HG03439 (cell line): ENCODE data around the gene DHDH.
"Not testable (repeated sequence)": the region's sequence is repeated elsewhere in the genome, so short reads cannot be mapped to it uniquely, and the experiment has no call there.

ENCODE experiments used
- ATAC-seq: cut with Tn5 transposase; IDR thresholded peaks from one replicate; pipeline ENCODE4 v1.9.1; 2021; ENCODE audit warnings: mild to moderate bottlenecking, moderate library complexity; ENCODE audit not compliant: unreplicated experiment

DHDH gene

DNA sequence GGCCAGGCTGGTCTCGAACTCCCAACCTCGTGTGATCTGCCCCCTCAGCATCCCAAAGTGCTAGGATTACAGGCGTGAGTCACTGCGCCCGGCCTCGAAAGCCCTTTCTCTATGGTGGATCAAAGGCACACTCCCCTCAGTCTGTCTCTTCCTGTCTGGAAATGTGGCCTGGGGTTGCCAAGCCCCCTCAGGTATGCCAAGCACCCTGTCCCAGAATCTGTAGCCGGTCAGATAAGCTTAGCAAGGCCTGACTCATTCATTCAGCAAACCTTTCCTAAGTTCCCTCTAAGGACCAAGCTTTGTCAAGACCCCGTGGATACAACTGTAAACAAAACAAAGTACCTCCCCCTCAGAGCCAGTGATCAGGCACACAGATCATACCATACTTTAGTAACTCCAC, 19.3 kb upstream of the DHDH start:
- ATAC-seq, result no peak

DNA sequence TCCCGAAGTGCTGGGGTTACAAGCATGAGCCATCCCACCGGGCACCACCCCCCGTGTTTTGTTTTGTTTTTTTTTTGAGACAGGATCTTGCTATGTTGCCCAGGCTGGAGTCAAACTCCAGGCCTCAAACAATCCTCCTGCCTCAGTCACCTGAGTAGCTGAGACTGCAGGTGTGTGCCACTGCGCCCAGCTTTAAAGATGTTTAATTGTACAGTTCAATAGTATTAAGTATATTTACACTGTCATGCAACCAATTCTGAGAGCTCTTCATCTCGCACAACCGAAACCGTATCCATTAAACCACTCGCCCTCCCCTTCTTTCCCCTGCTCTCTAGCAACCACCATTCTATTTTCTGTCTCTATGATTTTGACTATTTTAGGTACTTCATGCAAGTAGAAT, 17.7 kb upstream of the DHDH start:
- no peak for ATAC-seq

GRCh38 chr19:48918071-48918470, 15.4 kb upstream of the DHDH start:
- ATAC-seq, result no peak

- ATAC-seq, result no peak
Observed at GRCh38 chr19:48918801-48919247, 14.7 kb upstream of the DHDH start.

GRCh38 chr19:48919271-48919670, 14.2 kb upstream of the DHDH start:
- not testable (repeated sequence) for ATAC-seq

DNA sequence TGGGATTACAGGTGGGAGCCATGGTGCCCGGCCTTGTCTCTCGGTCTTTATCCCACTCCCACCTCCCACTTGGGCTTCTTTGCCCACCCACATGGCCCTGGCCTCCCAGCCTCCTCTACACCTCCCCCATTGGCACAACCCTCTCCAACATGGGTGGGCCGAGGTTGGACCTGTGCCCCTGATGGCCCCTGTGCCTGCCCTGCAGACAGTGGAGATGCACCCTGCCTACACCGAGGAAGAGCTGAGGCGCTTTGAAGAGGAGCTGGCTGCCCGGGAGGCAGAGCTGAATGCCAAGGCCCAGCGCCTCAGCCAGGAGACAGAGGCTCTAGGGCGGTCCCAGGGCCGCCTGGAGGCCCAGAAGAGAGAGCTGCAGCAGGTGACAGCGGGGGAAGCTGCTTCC, 12.6 kb upstream of the DHDH start:
- ATAC-seq, result no peak

DNA sequence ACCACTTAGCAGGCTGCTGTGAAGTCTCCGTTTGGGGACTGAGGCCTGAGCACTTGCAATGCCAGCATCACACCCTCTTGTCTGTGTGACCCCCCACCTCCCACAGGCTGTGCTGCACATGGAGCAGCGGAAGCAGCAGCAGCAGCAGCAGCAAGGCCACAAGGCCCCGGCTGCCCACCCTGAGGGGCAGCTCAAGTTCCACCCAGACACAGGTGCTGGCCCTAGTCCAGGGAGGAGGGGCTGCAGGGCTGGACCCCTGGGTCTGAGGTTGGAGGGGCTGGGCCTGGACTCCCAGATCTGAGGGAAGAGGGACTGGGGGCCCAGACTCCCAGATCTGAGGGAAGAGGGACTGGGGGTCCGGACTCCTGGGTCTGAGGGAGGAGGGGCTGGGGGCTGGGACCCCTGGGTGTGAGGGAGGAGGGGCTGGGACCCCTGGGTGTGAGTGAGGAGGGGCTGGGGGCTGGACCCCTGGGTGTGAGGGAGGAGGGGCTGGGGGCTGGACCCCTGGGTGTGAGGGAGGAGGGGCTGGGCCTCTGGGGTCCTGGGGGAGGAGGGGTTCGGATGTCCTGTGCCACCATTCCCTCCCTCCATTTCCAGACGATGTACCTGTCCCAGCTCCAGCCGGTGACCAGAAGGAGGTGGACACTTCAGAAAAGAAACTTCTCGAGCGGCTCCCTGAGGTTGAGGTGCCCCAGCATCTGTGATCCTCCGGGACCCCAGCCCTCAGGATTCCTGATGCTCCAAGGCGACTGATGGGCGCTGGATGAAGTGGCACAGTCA, 11.6 kb upstream of the DHDH start:
- no peak for ATAC-seq

DNA sequence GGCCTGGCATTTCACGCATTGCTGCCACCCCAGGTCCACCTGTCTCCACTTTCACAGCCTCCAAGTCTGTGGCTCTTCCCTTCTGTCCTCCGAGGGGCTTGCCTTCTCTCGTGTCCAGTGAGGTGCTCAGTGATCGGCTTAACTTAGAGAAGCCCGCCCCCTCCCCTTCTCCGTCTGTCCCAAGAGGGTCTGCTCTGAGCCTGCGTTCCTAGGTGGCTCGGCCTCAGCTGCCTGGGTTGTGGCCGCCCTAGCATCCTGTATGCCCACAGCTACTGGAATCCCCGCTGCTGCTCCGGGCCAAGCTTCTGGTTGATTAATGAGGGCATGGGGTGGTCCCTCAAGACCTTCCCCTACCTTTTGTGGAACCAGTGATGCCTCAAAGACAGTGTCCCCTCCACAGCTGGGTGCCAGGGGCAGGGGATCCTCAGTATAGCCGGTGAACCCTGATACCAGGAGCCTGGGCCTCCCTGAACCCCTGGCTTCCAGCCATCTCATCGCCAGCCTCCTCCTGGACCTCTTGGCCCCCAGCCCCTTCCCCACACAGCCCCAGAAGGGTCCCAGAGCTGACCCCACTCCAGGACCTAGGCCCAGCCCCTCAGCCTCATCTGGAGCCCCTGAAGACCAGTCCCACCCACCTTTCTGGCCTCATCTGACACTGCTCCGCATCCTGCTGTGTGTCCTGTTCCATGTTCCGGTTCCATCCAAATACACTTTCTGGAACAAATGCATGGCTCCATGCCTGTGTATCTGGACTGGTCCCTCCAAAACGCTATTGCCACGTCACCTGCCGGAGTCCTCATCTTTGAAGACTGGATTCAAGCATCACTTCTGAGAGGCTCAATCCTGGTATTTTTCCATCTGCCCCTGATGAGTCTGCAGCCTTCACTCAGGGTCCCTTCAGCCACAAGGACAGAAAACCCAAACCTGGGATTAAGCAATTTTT, 10.7 kb upstream of the DHDH start:
- no peak for ATAC-seq

DNA sequence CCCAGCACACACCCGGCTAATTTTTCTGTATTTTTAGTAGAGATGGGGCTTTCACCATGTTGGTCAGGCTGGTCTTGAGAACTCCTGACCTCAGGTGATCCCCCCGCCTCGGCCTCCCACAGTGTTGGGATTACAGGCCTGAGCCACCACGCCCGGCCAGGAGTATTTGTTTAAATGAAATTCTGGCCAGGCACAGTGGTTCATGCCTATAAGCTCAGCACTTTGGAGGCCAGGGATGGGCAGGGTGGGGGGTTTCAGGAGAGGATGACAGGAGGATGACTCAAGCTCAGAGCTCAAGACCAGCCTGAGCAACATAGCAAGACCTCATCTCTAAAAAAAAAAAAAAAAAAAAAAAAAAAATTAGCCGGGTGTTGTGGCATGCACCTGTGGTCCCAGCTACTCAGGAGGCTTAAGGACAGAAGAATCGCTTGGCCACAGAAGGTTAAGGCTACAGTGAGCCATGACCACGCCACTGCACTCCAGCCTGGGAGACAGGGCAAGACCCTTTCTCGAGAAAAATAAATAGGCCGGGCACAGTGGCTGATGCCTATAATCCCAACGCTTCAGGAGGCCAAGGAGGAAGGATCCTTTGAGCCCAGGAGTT, 8.2 kb upstream of the DHDH start:
- no peak for ATAC-seq

DNA sequence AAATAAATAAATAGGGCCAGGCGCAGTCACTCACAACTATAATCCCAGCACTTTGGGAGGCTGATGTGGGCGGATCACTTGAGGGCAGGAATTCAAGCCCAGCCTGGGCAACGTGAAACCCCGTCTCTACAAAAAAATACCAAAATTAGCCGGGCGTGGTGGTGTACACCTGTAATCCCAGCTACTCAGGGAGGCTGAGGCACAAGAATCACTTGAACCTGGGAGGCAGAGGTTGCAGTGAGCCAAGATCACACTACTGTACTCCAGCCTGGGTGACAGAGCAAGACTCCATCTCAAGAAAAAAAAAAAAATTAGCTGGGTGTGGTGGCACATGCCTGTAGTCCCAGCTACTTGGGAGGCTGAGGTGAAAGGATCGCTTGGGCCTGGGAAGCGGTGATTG, 7.6 kb upstream of the DHDH start:
- ATAC-seq, result not testable (repeated sequence)

GRCh38 chr19:48926909-48927308, 6.6 kb upstream of the DHDH start:
- no peak for ATAC-seq

GRCh38 chr19:48927692-48928091, 5.8 kb upstream of the DHDH start:
- ATAC-seq, result not testable (repeated sequence)

DNA sequence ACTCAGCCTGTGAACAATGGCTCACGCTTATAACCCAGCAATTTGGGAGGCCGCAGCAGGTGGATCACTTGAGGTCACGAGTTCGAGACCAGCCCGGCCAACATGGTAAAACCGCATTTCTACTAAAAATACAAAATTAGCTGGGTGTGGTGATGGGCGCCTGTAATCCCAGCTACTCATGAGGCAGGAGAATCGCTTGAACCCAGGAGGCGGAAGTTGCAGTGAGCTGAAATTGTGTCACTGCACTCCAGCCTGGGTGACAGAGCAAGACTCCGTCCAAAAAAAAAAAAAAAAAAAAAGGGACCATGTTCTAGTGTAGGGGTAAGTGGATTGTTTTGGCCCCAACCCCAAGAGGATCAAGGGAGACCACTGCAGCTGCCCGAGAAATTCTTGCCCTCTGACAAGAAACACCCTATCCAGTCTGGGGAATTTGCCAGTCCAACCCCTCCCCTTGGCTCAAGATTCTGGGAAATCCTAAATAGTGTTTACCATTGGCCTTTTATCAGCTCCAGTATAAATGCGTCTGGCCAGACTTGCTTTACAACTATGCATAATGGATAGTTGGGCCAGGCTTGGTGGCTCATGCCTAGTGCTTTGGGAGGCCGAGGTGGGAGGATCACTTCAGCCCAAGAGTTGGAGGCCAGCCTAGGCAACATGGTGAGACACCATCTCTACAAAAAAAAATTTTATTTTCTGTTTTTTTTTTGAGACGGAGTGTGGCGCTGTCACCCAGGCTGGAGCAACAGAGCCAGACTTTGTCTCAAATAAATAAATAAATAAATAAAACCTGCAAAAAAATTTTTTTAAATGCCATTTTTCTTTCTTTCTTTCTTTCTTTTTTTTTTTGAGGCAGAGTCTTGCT, 5.1 kb upstream of the DHDH start:
- ATAC-seq, result no peak

- ATAC-seq, result no peak
Observed at GRCh38 chr19:48934837-48935236, 1.3 kb downstream of the DHDH start.

- no peak for ATAC-seq
Observed at GRCh38 chr19:48935864-48936263, 2.4 kb downstream of the DHDH start.

DNA sequence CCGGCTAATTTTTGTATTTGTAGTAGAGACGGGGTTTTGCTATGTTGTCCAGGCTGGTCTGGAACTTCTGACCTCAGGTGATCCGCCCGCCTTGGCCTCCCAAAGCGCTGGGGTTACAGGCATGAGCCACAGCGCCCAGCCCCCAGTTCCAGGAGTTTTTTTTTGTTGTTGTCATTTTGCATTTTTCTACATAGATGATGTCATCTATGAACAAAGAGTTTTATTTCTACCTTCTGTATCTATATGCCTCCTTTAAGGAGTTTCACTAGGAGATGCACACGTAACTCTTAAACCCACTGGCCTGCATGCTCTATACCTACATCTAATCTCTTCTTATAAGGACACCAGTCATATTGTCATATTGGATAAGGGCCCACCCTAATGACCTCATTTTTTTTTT, 4.8 kb downstream of the DHDH start:
- no peak for ATAC-seq

DNA sequence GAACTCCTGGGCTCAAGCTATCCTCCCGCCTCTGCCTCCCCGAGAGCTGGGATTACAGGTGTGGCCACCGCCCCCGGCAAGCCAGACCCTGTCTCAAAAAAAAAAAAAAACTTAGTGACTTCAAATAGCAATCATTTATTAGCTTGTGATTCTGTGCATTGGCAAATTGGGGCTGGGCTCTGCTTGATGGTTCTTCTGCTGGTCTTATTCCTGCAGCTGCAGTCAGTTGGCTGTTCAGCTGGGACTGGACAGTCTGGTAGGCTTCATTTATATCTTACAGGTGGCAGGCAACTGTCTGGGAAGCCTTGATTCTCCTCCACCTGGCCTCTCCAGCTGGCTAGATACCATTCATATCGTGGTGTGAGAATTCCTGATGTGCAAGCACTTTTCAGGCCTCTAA, 7.4 kb downstream of the DHDH start:
- ATAC-seq, result no peak

DNA sequence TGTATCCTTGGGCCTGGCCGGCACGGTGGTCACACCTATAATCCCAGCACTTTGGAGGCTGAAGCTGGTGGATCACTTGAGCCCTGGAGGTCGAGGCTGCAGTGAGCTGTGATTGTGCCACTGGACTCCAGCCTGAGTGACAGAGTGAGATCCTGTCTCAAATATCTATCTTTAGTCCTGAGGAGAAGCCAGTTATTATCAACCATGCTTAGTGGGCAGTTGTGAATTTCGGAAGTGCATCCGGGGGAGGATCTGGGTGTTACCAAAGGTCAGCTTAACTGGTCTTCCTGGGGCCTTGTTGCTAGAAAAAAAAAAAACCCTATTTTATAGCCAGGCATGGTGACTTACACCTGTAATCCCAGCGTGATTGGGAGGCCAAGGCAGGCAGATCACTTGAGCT, 9.6 kb downstream of the DHDH start:
- ATAC-seq, result no peak

- no peak for ATAC-seq
Observed at GRCh38 chr19:48945415-48945814, 11.9 kb downstream of the DHDH start.

- ATAC-seq, result no peak
Observed at GRCh38 chr19:48945817-48946216, 12.3 kb downstream of the DHDH start.
